HL-60 (cell line): ENCODE results near the gene ATP2A2.

Source experiments
- DNase-seq, 2 experiments: peaks; one replicate each; pipeline ENCODE4 v3.0.0-alpha.2; 2010 to 2020; ENCODE audit warnings: low read depth in 1 of 2, low spot score in 1 of 2
- H3K27ac ChIP-seq: fragments of 250-450 bp; sonication (Bioruptor Pico); replicated peaks from 2 replicates; pipeline ENCODE4 v1.5.1; 2020; ENCODE audit warnings: mild to moderate bottlenecking, moderate library complexity
- H3K27me3 ChIP-seq: fragments of 250-450 bp; sonication (Bioruptor Pico); 2 replicates; pipeline ENCODE4 v1.5.1; 2021; ENCODE audit warnings: mild to moderate bottlenecking, moderate library complexity; ENCODE audit not compliant: insufficient read depth, poor library complexity, severe bottlenecking
- H3K4me3 ChIP-seq: replicated peaks from 2 replicates; pipeline ENCODE4 v1.5.1; 2011; ENCODE audit warnings: mild to moderate bottlenecking, control low read depth, low read length; ENCODE audit not compliant: insufficient read depth
- CTCF ChIP-seq: IDR thresholded peaks from one replicate; pipeline ENCODE4 v1.5.1; 2011; ENCODE audit warnings: low read length, control low read depth, inconsistent platforms; ENCODE audit not compliant: insufficient read depth
- GABPA ChIP-seq: IDR thresholded peaks from 2 replicates; pipeline ENCODE4 v1.6.1; 2012; ENCODE audit warnings: low read depth
- POLR2AphosphoS5 ChIP-seq: IDR thresholded peaks from 2 replicates; pipeline ENCODE4 v1.6.1; 2012; ENCODE audit warnings: low read depth
- REST ChIP-seq: IDR thresholded peaks from 2 replicates; pipeline ENCODE4 v1.6.1; 2012; ENCODE audit warnings: low read depth; ENCODE audit not compliant: insufficient replicate concordance
- SPI1 ChIP-seq: IDR thresholded peaks from 2 replicates; pipeline ENCODE4 v1.6.1; 2012; ENCODE audit warnings: low read depth, mild to moderate bottlenecking, borderline replicate concordance
- long read RNA-seq: library from polyadenylated mRNA; unstranded; transcript quantifications from one replicate; pipeline ENCODE4 v2.0.0, GENCODE V29; 2020

ATP2A2 gene
- long read RNA-seq, partial matches to known transcripts = 2 of 11 reads
- long read RNA-seq, other reads (novel, unspliced or antisense) = 9 of 11 reads

GRCh38 chr12:110280779-110281548, at the start of gene ATP2A2:
Gene ATP2A2, plus strand, starts transcription at chr12:110281247. Its CDS starts 543 bp downstream, at chr12:110281790.
- peak; percentile 74 to 84 for DNase-seq
- peak; percentile 55 for TF ChIP-seq POLR2AphosphoS5
- no peak for TF ChIP-seq CTCF
- H3K4me3 ChIP-seq = peak within 1 kb of the TSS; percentile 83
- no peaks in the 10 kb centered on the region for H3K27me3 ChIP-seq
- H3K27ac ChIP-seq = peak within 1 kb of the TSS; percentile 83

GRCh38 chr12:110233212-110233903, 47.7 kb upstream of the ATP2A2 start:
- TF ChIP-seq CTCF (no peak), GABPA (no peak), SPI1 (no peak), REST (no peak), POLR2AphosphoS5 (no peak)
- Histone ChIP-seq H3K27me3 (no peaks in the 10 kb centered on the region), H3K4me3 (no peak overlapping the region), H3K27ac (no peak overlapping the region)
- DNase-seq = no peak

- Histone ChIP-seq H3K27ac (peak overlapping the region; percentile 41), H3K27me3 (no peaks in the 10 kb centered on the region), H3K4me3 (no peak overlapping the region; the same call in 1 of the 2 replicates)
- no peak for TF ChIP-seq GABPA
- TF ChIP-seq REST = no peak
- no peak for TF ChIP-seq CTCF
- TF ChIP-seq SPI1 = no peak
- TF ChIP-seq POLR2AphosphoS5 = no peak
- peak in 1 of 2 experiments; percentile 52 for DNase-seq
These were observed 46.7 kb upstream of the ATP2A2 start for GRCh38 chr12:110234331-110234751.
